ENCODE data around the gene PPP1R9A.
A peak's percentile ranks its signal among the peaks of the same experiment; 100 is the strongest.

PPP1R9A gene

DNA sequence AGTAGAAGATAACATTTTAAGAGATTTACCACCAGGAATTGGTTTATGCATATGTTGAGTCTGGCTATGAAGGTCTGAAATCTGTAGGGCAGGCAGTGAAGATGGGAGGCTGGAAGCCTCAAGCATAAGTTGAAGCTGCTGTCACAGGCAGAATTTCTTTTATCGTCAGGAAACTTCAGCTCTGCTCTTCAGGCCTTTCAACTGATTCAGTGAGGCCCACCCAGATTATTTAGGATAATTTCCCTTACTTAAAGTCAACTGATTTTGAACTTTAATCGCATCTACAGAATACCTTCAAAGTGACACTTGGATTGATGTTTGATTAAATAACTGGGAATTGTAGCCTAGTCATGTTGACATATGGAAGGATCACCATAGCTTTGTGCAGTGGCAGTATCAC, 190.5 kb downstream of the PPP1R9A start:
- DNase-seq (ENCODE audit: low spot score), result no peak

DNA sequence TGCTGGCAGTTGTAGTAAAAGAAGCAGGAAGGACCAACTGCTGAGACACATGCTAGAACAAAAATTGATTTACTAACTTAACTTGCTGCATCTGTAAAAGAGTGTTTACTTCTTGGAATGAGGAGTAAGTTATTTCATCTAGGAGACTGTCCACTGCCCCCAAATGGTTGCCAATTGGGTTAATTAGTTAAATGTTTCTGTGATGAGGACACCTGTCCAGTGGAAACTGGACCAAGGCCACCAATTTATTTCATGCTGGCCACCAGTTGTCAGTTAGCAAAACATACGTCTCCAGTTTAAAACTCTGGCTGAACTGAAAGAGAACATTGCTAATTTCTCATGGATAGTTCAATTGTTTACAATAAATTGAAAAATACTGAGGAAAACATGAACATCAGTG, 191.7 kb downstream of the PPP1R9A start:
- no peak for DNase-seq (ENCODE audit: low spot score)

DNA sequence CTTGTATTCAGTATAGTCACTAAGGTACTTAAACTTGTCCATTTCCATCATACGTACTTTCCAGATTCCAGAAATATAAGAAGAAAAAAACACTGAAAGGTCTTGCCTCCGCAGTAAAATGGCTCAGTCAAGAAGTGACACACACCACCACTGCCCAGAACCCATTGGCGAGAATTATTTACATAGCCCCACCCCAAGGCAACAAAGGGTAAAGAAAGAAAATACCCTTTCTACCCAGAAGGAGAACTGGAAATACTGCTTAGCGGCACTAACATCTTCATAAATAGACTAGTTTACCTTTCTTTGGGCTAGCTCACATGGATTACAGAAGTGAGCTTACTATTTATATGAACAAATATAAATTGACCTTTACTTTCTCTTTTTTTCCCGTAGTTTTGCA, 194.0 kb downstream of the PPP1R9A start:
- no peak for DNase-seq (ENCODE audit: low spot score)

DNA sequence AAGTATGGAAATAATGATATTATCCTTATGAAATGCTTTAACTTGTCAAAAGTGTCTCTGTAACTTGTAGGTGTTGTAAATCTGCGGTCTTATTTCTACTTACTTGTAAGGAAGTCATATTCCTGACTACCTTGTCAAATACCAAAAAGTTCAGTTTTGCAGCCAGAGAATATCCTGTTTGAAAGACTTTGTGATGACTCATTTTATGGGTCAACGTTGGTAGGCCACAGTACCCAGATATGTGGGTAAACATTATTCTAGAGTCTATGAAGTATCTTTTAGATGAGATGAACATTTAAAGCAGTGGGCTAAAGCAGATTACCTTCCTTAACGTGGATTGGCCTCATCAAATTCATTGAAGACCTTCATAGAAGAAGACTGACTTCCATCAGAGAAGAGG, 195.3 kb downstream of the PPP1R9A start:
- peak; percentile 42 for DNase-seq (ENCODE audit: low spot score)

DNA sequence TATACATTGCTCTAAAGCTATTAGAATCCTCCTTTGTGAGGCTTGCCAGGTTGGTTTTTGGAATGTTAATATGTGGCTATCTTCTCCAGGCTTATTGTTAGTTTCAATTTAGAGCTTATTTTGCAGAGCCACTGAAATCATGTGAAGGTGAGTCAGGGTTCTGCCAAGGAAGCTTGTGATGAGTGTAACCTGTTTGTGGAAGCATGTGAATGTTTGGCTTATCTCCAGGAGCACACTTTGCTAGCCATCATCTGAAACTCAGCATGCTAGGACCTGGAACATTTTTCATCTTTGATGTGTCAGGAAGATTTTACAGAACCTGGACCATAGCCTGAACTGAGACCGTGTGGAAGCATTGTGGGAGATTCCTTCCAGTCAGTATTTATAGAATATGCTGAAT, 197.3 kb downstream of the PPP1R9A start:
- DNase-seq (ENCODE audit: low spot score), result peak; percentile 64

DNA sequence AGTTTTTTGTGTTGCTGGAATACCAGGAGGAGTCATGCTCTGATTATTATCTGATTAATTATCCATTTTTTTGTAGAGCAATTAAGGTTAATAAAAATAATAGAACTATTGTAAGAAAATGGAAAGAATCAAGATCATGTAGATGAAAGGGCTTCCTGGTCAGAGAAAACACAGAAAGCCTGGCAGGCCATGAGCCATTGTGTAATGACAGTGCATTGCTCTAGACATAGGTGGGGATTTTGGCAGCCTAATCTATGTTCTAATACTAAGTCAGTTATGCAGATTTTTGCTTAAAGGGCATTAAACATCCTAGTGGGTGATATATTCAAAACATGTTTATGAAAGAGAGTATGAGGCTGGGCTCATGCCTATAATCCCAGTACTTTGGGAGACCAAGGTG, 198.2 kb downstream of the PPP1R9A start:
- no peak for DNase-seq (ENCODE audit: low spot score)

DNA sequence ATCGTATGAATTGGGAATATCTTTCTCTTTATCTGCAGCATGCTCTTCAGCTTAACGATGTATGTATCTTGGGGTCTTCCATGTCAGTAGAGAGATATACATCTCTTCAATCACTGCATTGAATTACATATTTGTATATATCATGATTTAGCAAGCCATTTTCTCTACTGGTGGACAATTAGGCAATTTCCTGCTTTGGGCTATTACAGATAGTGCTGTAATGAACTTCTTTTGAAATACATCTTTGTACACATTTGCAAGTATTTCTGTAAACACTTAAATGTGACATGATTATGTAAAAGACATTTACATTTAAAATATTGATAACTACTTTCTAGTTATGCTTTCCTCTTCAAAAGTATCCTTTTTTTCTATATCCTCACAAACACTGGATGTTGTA, 199.0 kb downstream of the PPP1R9A start:
- DNase-seq (ENCODE audit: low spot score), result no peak

DNA sequence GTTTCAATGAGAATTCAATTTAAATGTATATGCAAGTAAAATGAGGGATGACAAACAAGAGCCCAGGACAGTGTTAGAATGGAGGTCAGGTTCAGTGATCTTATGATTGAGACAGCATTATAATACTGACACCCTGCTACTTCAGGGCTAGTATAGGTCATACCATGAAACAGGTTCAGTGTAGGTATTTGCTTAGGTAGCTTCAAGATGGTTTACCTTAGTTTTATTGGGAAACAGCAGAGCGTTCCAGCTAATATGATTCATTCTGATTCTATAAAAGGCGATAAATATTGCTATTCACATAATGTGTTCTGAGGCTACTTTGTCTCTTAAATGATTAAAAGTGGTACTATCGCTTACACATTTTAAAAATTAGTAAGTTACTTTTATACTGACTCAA, 203.3 kb downstream of the PPP1R9A start:
- no peak for DNase-seq (ENCODE audit: low spot score)

DNA sequence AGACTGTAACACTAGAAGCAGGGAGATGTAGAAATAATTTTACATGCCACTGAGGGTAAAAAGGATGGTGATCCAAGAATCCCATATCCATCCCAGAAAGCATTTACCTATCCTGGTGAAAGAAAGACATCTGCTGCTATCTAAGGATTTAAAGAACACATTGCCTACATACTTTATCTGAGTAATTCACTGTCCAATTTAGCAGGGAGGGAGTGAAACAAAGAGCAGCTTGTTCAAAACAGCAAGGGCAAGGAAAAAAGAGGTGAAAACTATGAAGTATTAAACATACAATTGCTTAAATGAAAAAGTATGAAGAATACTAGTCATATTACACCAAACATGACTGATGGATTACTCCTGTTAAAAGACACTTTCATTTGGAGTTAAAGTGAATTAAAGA, 206.2 kb downstream of the PPP1R9A start:
- DNase-seq (ENCODE audit: low spot score), result no peak

DNA sequence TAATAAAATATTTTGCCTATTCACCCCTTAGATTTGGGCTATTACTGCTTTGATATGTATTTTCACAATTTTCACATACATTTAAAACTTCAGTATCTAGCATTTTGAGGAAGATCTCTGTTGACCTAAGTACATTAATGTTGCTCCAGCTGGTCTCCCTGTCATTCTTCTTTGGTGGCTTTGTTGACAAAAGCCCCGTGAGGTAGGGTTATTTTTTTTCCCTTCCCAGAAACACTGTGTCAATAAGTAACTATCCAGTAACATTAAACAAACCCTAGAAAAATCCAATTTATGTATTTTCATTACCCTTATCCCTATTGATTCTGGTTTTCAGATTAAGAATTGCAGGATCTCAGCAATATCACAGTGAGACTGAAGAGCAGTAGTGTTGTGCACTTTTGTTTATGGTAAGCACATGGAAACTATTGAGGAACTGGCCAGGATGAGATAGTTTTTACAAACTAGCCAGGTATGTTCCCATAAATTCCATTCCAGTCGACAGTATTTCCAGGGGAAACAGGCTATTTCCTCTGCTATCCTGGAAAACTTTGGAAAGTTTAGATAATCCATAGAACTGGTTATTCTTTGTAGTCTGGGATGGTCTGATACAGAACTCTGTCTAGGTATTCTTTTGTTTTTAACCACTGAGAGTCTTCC, 218.8 kb downstream of the PPP1R9A start:
- no peak for DNase-seq (ENCODE audit: low spot score)

DNA sequence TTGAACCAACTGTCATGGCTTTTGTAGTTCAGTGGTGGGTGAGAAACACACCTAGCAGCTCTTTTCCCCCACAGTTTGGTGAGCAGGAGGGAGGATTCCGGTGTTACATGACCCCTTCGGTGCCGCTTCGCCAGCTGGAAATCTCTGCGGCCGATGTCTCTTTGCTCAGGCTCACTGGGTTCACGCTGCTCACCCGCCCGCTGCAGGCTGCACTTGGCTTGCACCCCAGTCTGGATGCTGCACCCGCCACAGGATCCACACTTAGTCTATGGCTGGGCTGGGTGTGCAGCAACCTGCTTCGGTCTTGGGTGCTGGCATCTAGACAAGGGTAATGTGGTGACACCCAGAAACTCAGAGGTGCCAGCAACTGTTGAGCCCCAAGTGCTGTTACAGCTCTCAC, 225.1 kb downstream of the PPP1R9A start:
- no peak for DNase-seq (ENCODE audit: low spot score)

DNA sequence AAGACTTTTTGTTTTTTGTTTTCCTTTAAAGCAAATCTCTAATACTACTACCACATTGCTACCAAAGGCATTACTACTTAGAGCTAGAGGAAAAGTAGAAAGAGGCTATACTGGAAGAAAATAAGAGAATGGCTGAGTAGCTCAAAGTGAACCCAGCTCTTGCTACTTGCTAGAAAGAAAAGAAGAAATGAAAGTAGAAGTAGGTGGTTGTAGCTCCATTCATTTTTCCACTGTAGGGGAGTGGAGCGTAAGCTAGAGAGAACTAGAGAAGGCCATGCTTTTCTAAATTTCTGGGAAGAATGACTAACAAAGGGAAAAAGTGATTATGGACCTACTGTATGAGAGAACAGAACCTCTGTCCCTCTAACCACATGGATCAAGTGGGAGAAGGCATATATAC, 232.5 kb downstream of the PPP1R9A start:
- DNase-seq (ENCODE audit: low spot score), result no peak

DNA sequence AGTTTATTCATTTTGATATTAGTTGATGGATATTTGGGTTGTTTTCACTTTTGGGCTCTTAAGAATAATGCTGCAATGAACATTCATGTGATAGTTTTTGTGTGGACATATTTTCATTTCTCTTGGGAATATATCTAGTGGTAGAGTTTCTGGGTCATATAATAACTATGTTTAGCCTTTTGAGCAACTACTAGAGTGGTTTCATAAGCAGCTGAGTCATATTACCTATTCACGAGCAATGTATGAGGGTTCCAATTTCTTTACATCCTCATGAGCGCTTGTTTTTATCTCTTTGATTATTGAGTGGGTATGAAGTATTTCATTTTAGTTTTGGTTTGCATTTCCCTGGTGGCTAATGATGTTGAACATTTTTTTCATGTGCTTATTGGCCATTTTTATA, 234.4 kb downstream of the PPP1R9A start:
- no peak for DNase-seq (ENCODE audit: low spot score)

DNA sequence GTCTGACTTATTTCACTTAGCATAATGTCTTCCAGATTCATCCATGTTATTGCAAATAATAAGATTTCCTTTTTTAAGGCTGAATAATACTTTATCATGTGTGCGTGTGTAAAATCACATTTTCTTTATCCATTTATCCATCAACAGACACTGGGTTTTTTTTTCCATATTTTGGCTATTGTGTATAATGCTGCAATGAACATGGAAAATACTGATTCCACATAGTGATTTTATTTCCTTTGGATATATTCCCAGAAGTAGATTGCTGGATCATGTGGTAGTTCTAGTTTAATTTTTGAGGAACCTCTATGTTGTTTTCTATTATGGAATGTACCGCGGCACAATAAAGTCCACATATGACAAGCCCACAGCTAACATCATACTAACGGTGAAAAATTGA, 236.9 kb downstream of the PPP1R9A start:
- no peak for DNase-seq (ENCODE audit: low spot score)

DNA sequence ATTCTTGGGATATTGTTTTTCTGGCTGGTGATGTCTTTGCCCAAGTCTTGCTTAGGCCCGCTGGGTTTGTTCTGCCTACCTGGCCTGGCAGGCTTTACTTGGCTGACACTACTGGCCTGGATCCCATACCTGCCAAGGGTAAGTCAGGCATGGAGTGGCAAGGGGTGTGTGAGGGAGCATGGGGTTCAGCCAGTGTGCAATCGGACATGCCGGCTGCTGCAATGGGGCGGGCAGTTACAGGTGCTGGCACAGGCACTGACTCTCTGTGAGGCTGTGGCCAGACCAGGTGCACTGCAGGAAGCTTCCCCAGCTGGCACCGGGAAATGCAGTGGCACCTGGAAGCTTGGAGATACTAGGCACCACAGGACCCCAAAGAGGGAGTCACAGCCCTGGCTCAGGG, 248.6 kb downstream of the PPP1R9A start:
- no peak for DNase-seq (ENCODE audit: low spot score)

DNA sequence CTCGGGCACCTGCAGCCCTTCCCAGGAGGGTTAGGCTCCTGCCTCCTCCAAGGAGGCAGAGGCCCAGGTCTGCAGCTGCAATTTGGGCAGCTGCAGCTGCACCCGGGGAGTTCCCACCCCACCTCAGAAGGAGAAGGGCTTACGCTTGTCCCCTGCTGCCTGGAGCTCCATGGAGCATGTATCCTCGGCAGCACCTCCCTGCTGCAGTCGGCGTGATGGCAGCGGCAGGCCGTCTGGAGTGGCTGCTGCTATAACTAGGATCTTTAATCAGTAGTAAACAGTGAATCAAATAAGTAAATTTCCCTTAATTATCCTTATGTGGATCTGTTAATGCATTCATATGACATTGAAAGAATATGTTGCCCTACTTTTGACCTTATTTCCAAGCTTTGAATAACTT, 250.0 kb downstream of the PPP1R9A start:
- DNase-seq (ENCODE audit: low spot score), result no peak

DNA sequence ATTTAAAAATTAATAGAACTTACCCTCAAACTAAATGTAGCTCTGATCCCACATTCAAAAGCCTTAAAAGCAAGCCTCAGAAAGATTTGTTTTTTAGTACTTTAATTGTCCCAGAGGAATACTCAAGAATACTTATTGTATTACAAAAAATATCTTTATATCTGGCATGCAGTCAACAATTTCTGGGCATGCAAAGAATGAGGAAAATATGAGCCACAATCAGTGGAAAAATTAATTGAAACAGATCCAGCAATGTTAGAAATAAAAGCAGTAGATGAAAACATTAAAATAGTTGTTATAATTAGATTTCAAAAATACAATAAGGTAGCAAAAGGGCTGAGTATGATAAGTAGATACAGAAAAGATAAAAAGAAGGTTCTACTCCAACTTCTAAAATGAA, 262.3 kb downstream of the PPP1R9A start:
- DNase-seq (ENCODE audit: low spot score), result no peak

DNA sequence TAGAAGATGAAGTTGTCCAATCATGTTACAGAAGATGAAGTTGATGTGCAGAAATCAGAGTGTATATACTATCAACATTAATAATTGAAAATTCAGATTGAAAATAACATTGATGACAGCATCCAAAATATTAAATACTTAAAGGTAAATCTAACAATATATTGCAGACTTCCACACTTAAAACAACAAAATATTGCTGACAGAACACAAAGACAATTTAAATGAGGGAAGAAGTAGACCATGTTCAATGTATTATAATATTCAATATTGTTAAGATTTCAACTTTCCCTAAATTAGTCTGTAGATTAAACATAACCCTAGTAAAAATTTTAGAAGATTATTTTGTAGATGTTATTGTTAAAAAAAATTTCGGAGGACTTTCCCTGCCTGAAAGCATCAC, 265.0 kb downstream of the PPP1R9A start:
- DNase-seq (ENCODE audit: low spot score), result no peak

DNA sequence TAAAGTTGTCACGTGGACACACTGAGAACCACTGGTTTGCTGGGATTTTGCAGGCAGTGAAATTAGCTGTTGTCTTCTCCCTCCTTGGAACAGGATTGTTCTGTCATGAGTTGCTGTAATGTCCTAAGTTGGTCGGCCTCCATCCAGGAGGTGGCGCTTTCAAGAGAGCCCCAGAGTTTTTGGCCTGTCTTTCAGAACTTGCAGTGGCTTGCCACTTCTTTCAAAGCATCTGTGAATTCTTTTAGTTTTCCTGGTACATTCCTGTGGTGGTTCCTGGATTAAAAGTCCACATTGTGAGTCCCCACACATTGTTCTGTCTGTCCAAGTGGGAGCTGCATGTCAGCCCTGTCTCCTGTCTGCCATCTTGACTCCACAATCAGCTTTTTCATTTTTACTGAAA, 283.1 kb downstream of the PPP1R9A start:
- DNase-seq (ENCODE audit: low spot score), result no peak

DNA sequence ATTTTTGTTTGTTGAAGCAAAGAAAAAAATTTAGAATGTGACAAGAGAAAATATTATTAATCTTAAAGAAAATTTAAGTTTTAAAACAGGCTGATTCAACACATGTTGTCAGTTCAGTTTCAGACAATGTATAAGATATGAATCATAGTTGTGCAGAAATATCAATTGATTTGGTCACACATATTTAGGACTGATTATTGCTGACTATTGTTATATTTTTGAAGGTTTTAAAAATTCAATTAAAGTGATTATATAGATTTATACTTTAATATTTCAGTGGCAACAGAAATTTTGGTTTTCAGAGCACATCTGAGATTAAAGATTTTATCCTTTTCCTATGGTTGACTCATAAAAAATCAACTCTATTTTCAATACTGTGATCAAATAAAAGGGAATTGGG, 284.4 kb downstream of the PPP1R9A start:
- DNase-seq (ENCODE audit: low spot score), result no peak

DNA sequence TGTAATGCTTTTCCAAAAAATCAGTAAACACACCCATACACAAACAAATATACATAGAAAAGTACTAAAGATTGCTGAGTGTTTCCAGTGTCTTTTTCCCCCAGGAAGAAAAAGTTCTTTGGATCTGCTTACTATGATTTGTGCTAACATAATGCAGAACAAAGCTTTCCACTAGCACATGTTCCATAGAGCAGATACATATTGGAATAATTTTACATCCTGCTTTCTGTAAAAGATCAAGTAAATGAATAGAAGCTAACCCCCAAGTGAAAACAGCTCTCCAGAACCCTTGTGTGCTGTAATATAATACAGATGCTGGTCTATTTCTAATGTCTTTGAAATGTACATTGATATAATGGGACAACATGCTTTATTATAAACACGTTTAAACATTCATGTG, 291.5 kb downstream of the PPP1R9A start:
- no peak for DNase-seq (ENCODE audit: low spot score)

DNA sequence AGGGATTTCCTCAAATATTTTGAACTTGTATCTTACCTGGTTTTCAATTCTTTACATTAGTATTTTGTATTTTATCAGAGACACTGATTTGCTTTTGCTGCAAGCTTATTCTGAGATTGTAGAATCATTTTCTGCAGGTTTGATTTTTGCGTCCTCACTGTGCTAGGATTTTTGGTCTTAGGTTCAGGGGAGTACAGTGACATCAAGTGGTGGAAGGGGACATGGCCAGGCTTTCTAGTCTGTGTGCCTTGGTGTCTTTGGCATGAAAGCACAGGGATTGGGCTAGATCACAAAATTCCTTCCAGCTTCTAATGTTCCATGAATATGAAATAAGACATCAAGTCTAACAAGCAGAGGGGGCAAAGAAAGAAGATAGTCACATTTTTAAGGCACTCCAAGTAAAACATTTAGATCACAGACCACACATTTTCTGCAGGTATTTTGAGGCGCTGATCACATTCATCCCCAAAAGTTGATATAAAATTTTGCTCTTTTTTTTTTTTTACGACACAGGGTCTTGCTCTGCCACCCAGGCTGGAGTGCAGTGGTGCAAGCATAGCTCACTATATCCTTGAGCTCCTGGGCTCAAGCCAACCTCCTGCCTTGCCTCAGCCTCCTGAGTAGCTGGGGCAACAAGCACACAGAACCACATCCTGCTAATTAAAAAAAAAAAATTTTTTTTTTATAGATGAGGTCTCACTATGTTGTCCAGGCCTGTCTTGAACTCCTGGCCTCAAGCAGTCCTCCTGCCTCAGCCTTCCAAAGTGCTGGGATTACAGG, 292.6 kb downstream of the PPP1R9A start:
- peak; percentile 37 for DNase-seq (ENCODE audit: low spot score)

DNA sequence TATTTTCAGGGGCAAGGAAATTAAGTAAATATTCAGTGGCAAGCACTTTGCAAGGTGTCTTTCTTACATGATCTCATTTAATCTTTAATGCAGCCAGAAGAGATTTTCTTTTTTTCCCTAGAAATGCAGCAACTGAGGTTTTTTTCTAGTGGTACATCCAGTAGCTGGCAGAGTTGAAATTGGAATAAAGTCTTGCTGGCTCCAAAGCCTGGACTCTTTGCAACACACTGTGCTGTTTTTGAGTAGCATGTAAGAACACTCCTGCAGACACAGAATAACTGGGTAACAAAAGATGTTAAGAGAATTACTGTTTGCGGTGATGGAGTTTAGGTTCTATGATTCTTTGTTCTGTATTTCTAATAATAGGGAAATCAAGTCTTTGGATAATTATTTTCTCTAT, 293.3 kb downstream of the PPP1R9A start:
- DNase-seq (ENCODE audit: low spot score), result no peak

DNA sequence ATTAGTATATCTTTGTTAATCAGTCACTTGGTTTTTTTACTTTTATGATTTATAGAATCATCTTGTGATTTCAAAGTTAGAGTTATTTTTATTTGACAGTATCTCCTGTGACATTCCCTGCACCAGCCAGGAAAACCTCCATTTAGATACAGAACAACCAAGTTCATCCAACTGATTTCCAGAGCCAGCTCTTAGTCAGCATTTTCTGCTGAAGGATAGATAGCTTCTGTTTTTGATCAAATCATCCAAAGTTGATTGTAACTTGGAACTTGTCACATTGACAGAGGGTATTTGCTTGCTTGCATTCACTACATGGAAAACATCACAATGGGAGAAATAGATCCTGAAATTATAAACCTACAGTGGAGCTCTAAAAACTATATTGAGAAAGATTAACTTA, 294.3 kb downstream of the PPP1R9A start:
- DNase-seq (ENCODE audit: low spot score), result no peak
